Liver (tissue), 3 donors: ENCODE results near the gene OCA2.

Experiments
- FOXA1 ChIP-seq: IDR thresholded peaks from 2 replicates; pipeline ENCODE4 v1.6.1; 2016; ENCODE audit warnings: antibody characterized with exemption
- GABPA ChIP-seq, 2 donors: IDR thresholded peaks in 1 of 2; conservative IDR thresholded peaks in 1 of 2; 2 replicates each; pipeline ENCODE4 v1.6.1; 2016; ENCODE audit warnings: antibody characterized with exemption in 2 of 2, mild to moderate bottlenecking in 1 of 2, moderate library complexity in 1 of 2
- HNF4A ChIP-seq, 2 donors: conservative IDR thresholded peaks; 2 replicates each; pipeline ENCODE4 v1.6.1; 2016; ENCODE audit warnings: antibody characterized with exemption in 2 of 2, mild to moderate bottlenecking in 2 of 2
- RXRA ChIP-seq, 2 donors: IDR thresholded peaks; 2 replicates each; pipeline ENCODE4 v1.6.1; 2017 to 2018; ENCODE audit warnings: antibody characterized with exemption in 2 of 2, mild to moderate bottlenecking in 1 of 2
- YY1 ChIP-seq: IDR thresholded peaks from 2 replicates; pipeline ENCODE4 v1.6.1; 2016; ENCODE audit warnings: antibody characterized with exemption, mild to moderate bottlenecking
- TF ChIP-seq, protein P1 (sequence below): fragments of 150-350 bp; IDR thresholded peaks from 2 replicates; pipeline ENCODE4 v1.5.1; 2017; ENCODE audit warnings: improper control_type of control experiment, low read depth, low read length; ENCODE audit not compliant: missing input control
- TF ChIP-seq, protein P2 (sequence below): IDR thresholded peaks from 2 replicates; pipeline ENCODE4 v1.6.1; 2016; ENCODE audit warnings: antibody characterized with exemption, mild to moderate bottlenecking
- donor health status: healthy.
- donor health status: healthy.

DNA sequence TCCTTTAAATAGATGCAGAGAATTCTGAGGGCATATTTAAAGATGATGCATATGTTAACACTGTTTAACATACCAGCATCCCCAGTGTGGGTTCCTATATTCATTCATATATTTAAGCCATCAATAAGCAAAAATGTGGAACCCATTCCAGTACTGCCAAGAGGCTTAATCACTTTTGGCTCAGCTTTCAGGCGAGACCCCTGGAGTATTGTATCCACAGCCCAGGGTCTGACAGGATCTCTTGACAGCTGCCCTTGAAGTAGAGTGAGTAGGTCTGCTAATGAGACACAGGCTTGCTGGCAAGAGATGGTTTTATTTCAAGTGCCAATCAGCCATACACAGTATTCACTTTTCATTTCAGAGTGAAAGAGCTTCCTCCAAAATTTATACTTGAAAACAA lies 367.3 kb downstream of the OCA2 start:
- TF ChIP-seq, protein P1, sequence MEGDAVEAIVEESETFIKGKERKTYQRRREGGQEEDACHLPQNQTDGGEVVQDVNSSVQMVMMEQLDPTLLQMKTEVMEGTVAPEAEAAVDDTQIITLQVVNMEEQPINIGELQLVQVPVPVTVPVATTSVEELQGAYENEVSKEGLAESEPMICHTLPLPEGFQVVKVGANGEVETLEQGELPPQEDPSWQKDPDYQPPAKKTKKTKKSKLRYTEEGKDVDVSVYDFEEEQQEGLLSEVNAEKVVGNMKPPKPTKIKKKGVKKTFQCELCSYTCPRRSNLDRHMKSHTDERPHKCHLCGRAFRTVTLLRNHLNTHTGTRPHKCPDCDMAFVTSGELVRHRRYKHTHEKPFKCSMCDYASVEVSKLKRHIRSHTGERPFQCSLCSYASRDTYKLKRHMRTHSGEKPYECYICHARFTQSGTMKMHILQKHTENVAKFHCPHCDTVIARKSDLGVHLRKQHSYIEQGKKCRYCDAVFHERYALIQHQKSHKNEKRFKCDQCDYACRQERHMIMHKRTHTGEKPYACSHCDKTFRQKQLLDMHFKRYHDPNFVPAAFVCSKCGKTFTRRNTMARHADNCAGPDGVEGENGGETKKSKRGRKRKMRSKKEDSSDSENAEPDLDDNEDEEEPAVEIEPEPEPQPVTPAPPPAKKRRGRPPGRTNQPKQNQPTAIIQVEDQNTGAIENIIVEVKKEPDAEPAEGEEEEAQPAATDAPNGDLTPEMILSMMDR = no peak
- no peak for TF ChIP-seq GABPA (IDR thresholded peaks at IDR 0.05 in 1 of 2, conservative IDR thresholded peaks at IDR 0.05 in 1 of 2)
- no peak for TF ChIP-seq YY1
- no peak for TF ChIP-seq HNF4A (conservative IDR thresholded peaks at IDR 0.05)
- TF ChIP-seq RXRA (IDR thresholded peaks at IDR 0.05) = no peak
- TF ChIP-seq FOXA1 = no peak
- TF ChIP-seq, protein P2, sequence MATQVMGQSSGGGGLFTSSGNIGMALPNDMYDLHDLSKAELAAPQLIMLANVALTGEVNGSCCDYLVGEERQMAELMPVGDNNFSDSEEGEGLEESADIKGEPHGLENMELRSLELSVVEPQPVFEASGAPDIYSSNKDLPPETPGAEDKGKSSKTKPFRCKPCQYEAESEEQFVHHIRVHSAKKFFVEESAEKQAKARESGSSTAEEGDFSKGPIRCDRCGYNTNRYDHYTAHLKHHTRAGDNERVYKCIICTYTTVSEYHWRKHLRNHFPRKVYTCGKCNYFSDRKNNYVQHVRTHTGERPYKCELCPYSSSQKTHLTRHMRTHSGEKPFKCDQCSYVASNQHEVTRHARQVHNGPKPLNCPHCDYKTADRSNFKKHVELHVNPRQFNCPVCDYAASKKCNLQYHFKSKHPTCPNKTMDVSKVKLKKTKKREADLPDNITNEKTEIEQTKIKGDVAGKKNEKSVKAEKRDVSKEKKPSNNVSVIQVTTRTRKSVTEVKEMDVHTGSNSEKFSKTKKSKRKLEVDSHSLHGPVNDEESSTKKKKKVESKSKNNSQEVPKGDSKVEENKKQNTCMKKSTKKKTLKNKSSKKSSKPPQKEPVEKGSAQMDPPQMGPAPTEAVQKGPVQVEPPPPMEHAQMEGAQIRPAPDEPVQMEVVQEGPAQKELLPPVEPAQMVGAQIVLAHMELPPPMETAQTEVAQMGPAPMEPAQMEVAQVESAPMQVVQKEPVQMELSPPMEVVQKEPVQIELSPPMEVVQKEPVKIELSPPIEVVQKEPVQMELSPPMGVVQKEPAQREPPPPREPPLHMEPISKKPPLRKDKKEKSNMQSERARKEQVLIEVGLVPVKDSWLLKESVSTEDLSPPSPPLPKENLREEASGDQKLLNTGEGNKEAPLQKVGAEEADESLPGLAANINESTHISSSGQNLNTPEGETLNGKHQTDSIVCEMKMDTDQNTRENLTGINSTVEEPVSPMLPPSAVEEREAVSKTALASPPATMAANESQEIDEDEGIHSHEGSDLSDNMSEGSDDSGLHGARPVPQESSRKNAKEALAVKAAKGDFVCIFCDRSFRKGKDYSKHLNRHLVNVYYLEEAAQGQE = no peak
